LHCN-M2 (cell line): Measurements from ENCODE around the gene LARP1B. TPM values are rescaled to one million over a fixed set of nuclear protein-coding genes. Genes with fewer than 3 reads are reported as not detected.
"Not testable (repeated sequence)": the region's sequence is repeated elsewhere in the genome, so short reads cannot be mapped to it uniquely, and the experiment has no call there.

ENCODE experiments used
- DNase-seq: peaks from one replicate; pipeline ENCODE4 v3.0.0-alpha.2; 2012; ENCODE audit warnings: low read depth
- total RNA-seq: library from RNA; depleted of rRNA; stranded (reverse); fragments of >200 nt; gene quantifications from 2 replicates; pipeline ENCODE4 v1.2.3, GENCODE V29; 2014

The LARP1B gene
- total RNA-seq, 1 experiment from 2014 or later = 10.1 TPM

DNA sequence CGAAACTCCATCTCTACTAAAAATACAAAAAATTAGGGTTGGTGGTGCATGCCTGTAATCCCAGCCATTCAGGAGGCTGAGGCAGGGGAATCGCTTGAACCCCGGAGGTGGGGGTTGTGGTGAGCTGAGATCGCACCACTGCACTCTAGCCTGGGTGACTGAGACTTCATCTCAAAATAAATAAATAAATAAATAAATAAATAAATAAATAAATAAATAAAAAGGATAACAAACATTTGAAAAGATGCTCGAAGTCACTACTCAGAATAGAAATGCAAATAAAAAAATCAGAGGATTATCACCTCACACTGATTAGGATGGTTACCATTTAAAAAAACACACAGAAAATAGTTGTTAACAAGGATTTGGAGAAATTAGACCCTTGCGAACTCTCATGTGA is 73.8 kb downstream of the LARP1B start:
- DNase-seq = no peak

DNA sequence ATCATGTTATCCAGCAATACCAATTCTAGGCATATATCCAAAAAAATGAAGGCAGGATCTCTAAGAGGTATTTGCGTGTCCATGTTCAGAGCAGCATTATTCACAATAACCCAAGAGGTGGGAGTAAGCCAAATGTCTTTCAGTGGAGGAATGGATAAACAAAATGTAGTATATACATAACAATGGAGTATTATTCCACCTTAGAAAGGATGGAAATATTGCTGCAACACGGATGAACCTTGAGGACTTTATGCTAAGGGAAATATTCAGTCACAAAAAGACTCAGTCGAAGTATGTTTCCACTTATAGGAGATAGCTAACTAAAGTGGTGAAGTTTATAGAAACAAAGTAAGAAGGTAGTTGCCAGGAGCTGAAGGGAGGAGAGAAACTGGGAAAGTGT is 74.3 kb downstream of the LARP1B start:
- no peak for DNase-seq

DNA sequence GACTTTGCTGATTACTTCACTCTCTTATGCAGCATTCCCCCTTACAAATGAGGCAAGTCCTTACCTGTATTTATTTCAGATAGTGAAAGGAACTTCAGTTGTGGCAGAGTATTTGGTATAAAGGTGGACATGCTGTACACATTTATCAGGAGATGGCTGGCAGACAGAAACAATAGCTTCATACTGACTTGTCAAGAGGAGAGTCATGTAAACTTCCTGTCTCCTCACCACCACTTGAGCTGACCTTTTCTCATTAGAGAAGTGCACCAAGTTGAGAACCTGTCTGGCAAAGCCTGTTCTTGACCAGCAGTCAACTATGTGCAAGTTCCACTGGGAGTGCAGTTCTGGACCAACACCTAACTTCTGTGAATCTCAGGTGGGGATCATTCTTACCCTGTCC is 80.8 kb downstream of the LARP1B start:
- DNase-seq = no peak

GRCh38 chr4:128145727-128146126 is 84.6 kb downstream of the LARP1B start:
- no peak for DNase-seq

DNA sequence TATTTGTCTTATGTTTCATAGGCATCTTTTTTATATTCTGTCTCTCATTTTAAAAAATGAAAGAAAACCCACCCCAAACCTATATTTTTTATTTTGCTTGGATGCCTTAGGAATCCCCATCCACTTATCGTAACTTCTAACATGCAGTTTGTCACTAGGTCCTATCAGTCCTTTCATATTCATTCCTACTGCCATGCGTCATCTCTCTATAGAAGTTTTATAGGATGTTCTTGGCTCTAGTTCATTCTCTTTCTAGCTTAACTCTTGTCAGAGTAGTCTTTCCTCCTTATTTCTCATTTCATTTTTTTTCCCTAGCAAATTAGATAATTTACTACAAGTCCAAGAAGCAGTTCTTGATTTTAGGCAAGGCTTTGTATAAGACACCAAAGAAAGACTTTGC is 92.7 kb downstream of the LARP1B start:
- no peak for DNase-seq

DNA sequence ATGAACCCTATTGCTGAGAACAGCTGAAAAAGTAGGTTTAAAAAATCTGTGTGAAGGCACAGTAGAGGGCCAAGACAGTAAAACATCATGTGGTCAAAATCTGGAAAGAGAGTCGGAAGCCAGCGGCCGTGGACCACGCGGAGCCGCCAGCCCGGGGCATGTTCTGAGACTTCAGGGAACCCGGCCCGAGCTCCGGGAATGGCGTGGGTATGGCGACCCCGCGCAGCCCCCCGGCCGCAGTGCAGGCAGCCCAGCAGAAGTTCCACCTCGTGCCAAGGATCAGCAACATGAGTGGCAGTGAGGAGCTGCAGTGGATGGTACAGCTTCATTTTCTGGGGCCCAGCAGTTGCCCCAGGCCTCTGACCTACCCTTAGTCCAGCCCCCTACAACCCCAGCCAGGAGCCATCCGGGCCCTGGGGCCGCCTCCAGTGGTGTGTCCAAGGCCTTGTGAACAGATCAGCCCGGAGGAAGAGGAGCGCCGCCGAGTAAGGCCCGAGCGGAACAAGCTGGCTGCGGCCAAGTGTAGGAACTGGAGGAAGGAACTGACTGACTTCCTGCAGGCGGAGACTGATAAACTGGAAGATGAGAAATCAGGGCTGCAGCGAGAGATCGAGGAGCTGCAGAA is 94.2 kb downstream of the LARP1B start:
- DNase-seq = no peak

- DNase-seq = no peak
These were observed 94.9 kb downstream of the LARP1B start for GRCh38 chr4:128155874-128156456.

- not testable (repeated sequence) for DNase-seq
These were observed 95.4 kb downstream of the LARP1B start for GRCh38 chr4:128156472-128156871.

DNA sequence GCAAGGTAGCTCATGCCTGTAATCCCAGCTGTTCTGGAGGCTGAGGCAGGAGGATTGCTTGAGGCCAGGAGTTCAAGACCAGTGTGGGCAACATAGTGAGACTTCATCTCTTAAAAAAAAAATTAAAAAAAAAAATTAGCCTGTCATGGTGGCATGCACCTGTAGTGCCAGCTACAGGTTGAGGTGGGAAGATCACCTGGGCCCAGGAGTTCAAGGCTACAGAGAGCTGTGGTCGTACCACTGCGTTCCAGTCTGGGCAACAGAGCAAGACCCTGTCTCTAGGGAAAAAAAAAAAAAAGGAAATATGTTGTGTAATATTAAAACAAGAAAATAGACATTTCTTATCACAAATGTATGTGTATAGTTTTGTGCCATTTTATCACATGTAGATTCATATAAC is 97.8 kb downstream of the LARP1B start:
- no peak for DNase-seq

DNA sequence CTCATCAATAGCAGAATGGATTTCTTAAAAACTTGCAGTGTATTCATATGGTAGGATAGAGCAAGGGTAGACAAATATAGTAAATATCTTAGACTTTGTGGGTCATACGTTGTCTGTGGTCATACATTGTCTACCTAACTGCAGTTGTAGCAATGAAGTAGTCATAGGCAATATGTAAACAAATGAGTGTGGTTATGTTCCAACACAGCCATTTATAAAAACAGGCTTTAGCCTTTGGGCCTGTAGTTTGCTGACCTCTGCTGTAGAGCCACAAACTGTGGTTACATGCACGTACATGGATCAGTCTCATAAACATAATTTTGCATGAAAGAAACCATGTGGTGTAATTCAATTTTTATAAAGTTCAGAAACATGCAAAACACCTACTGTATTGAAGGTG is 98.9 kb downstream of the LARP1B start:
- DNase-seq = peak; percentile 76

- DNase-seq = no peak
These were observed 100.0 kb downstream of the LARP1B start for GRCh38 chr4:128161138-128161537.

- peak; percentile 26 for DNase-seq
These were observed 101.3 kb downstream of the LARP1B start for GRCh38 chr4:128162434-128162833.

- peak; percentile 74 for DNase-seq
These were observed 102.3 kb downstream of the LARP1B start for GRCh38 chr4:128163177-128164117.

GRCh38 chr4:128166982-128167381 is 105.9 kb downstream of the LARP1B start:
- no peak for DNase-seq

DNA sequence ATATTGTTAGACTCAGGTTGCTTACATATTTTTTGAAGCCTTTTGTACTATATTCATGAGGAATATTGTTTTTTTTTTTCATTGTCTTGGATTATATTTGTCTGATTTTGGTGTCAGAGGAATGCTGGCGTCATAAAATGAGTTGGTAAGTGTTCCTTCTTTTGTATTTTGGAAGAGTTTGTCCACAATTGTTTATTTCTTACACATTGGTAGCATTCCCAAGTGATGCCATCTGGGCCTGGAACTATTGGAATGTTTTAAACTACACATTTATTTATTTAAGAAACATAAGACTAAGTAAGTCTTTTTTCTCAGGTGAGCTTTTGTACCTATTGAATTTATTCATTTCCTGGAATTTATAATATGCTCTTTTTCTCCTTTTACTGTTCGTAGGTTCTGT is 107.6 kb downstream of the LARP1B start:
- DNase-seq = no peak

DNA sequence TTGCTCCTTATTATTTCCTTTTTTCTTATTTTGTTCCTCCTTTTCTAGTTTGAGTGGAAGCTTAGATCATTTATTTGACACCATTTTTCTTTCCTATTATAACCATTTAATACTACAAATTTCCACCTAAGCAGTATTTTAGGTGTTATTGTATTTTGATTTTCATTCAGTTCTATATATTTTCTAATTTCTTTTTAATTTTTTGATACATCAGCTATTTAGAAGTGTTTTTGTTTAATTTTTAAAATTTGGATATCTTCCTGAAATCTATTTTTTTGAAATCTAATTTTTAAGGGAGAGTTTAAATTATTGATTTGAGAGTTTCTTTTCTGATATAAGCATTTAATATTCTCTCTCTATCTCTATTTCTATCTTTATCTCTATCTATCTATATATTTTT is 108.1 kb downstream of the LARP1B start:
- no peak for DNase-seq

DNA sequence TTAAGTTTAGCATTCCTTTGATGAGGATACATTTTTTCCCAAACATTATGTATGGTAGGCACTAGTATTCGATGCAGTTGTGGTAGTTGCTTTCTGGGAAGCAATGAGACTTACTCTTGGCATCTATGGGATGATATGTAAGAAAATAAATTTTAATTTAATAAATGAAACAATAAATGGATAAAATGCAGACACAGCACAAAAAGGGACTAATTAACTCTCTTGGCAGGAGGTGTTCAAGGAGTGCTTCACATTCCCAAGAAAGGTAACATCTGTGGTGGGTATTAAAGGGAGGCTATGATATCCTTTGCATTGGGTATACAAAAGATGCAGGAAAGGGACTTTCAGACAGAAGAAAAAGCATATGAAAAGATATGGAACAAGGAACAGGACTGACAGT is 115.5 kb downstream of the LARP1B start:
- no peak for DNase-seq

- no peak for DNase-seq
These were observed 116.4 kb downstream of the LARP1B start for GRCh38 chr4:128177498-128177897.

- DNase-seq = no peak
These were observed 125.5 kb downstream of the LARP1B start for GRCh38 chr4:128186623-128187022.

- peak; percentile 73 for DNase-seq
These were observed 130.1 kb downstream of the LARP1B start for GRCh38 chr4:128191115-128191781.

GRCh38 chr4:128220286-128221235 is 159.4 kb downstream of the LARP1B start:
- DNase-seq = peak; percentile 75
